Endothelial cell of umbilical vein (primary cell): ENCODE data around the gene STYX. TPM values are rescaled to one million over a fixed set of nuclear protein-coding genes. Genes with fewer than 3 reads are reported as not detected.

ENCODE experiments used
- BruUV-seq: library from RNA; stranded (reverse); fragments of 400-500 nt; replicated peaks from 2 replicates; lab custom pipeline; 2021; lab: Mats Ljungman, UMichigan
- CTCF ChIA-PET: fragments of 300-600, 350-600 bp; sonication (Branson Sonifier 250); formaldehyde crosslinking; loops from one replicate; lab custom pipeline; 2021; ENCODE audit warnings: antibody characterized with exemption, inconsistent platforms; lab: Charles Lee
- POLR2A ChIA-PET: fragments of 300-600, 350-600 bp; sonication (Branson Sonifier 250); formaldehyde crosslinking; loops from one replicate; lab custom pipeline; 2021; ENCODE audit warnings: antibody characterized with exemption, inconsistent platforms; lab: Charles Lee
- DNase-seq: peaks from one replicate; pipeline ENCODE4 v3.0.0-alpha.2; 2011; ENCODE audit warnings: low read depth, low spot score
- FAIRE-seq: peaks from 2 replicates; lab custom pipeline; 2011; peaks lifted over from hg19 to GRCh38; lab: Jason Lieb, UNC
- H2AFZ ChIP-seq: 2 replicates; pipeline ENCODE4 v1.6.0; 2012; ENCODE audit warnings: low read depth, low read length, control low read depth, inconsistent platforms
- H3K27ac ChIP-seq: 2 replicates; pipeline ENCODE4 v1.5.1; 2011; ENCODE audit warnings: low read depth, mild to moderate bottlenecking, control low read depth, low read length, moderate library complexity; ENCODE audit not compliant: insufficient read depth
- H3K27me3 ChIP-seq, 2 experiments: 2 replicates each; pipeline versions ENCODE4 v1.6.0 to v1.6.1; 2011; ENCODE audit warnings: low read length in 2 of 2, mixed read lengths in 1 of 2; ENCODE audit not compliant: control insufficient read depth in 2 of 2, insufficient read depth in 2 of 2
- H3K36me3 ChIP-seq, 2 experiments: 2 replicates in 1 of 2; 3 replicates in 1 of 2; pipeline ENCODE4 v1.5.1; 2011; ENCODE audit warnings: low read length in 2 of 2, mild to moderate bottlenecking in 1 of 2, moderate library complexity in 1 of 2; ENCODE audit not compliant: control insufficient read depth in 2 of 2, insufficient read depth in 2 of 2; ENCODE audit errors: extremely low read depth in 1 of 2
- H3K4me1 ChIP-seq: 3 replicates; pipeline ENCODE4 v1.5.1; 2011; ENCODE audit warnings: mild to moderate bottlenecking, low read length; ENCODE audit not compliant: control insufficient read depth, insufficient read depth; ENCODE audit errors: extremely low read depth
- H3K4me2 ChIP-seq: 2 replicates; pipeline ENCODE4 v1.6.1; 2011; ENCODE audit warnings: low read length, control low read depth, mixed read lengths; ENCODE audit not compliant: insufficient read depth
- H3K4me3 ChIP-seq, 3 experiments: fragments of 200-600 bp in 1 of 3; sonication (generic), shearing (Covaris generic) in 1 of 3; replicated peaks in 1 of 3; 2 replicates each; pipeline ENCODE4 v1.5.1; 2011 to 2016; ENCODE audit warnings: control low read depth in 3 of 3, low read length in 3 of 3, mild to moderate bottlenecking in 2 of 3, inconsistent platforms in 1 of 3, low read depth in 1 of 3, moderate library complexity in 1 of 3; ENCODE audit not compliant: insufficient read depth in 1 of 3
- H3K79me2 ChIP-seq: 2 replicates; pipeline ENCODE4 v1.6.0; 2012; ENCODE audit warnings: low read length, inconsistent platforms; ENCODE audit not compliant: control insufficient read depth, insufficient read depth
- H3K9ac ChIP-seq: replicated peaks from 2 replicates; pipeline ENCODE3; 2011; ENCODE audit warnings: low read length, control low read depth; ENCODE audit not compliant: insufficient read depth; ENCODE audit errors: extremely low read depth
- H3K9me1 ChIP-seq: replicated peaks from 3 replicates; pipeline ENCODE4 v1.6.0; 2011; ENCODE audit warnings: mild to moderate bottlenecking, low read length; ENCODE audit not compliant: control insufficient read depth, insufficient read depth; ENCODE audit errors: extremely low read depth
- H3K9me3 ChIP-seq: replicated peaks from 2 replicates; pipeline ENCODE4 v1.5.1; 2012; ENCODE audit warnings: low read length, inconsistent platforms; ENCODE audit not compliant: control insufficient read depth, insufficient read depth
- H4K20me1 ChIP-seq: replicated peaks from 2 replicates; pipeline ENCODE3; 2011; ENCODE audit warnings: mild to moderate bottlenecking, low read length; ENCODE audit not compliant: control insufficient read depth, insufficient read depth; ENCODE audit errors: extremely low read depth
- EZH2 ChIP-seq: IDR thresholded peaks from 2 replicates; pipeline ENCODE4 v1.6.1; 2012; ENCODE audit warnings: borderline replicate concordance, low read depth, mild to moderate bottlenecking, moderate library complexity, low read length, inconsistent platforms; ENCODE audit not compliant: severe bottlenecking
- GATA2 ChIP-seq: IDR thresholded peaks from 2 replicates; pipeline ENCODE4 v1.7.0; 2011; ENCODE audit warnings: low read depth, mild to moderate bottlenecking, moderate library complexity, mixed read lengths, low read length; ENCODE audit not compliant: insufficient read length, insufficient read depth
- POLR2A ChIP-seq: IDR thresholded peaks from 2 replicates; pipeline ENCODE4 v1.6.1; 2012; ENCODE audit warnings: low read depth, mild to moderate bottlenecking, control low read depth, low read length
- POLR2AphosphoS5 ChIP-seq: IDR thresholded peaks from 2 replicates; pipeline ENCODE4 v1.6.1; 2012; ENCODE audit warnings: low read depth, mild to moderate bottlenecking, control low read depth, low read length, moderate library complexity; ENCODE audit not compliant: insufficient read depth
- dilution Hi-C: fragments of 300-500 bp; cut with MboI; formaldehyde crosslinking; loops from one replicate; pipeline ENCODE4 v1.15.0; 2019; ENCODE audit warnings: low sequenced_read_pairs; ENCODE audit not compliant: extremely low pct_ligation_motif_present
- intact Hi-C: fragments of 100-400 bp; cut with micrococcal nuclease; formaldehyde crosslinking; loops from one replicate; pipeline ENCODE4 v1.10.0; 2022
- polyA plus RNA-seq, 4 experiments: library from polyadenylated mRNA; depleted of rRNA in 3 of 4; stranded (reverse) in 3 of 4; unstranded in 1 of 4; fragments of >200 nt; gene quantifications; 2 replicates each; pipeline versions ENCODE4 v1.2.1 to v1.2.3, GENCODE V29; 2011 to 2012; ENCODE audit warnings: missing spikeins in 1 of 4
- total RNA-seq: library from RNA; stranded (reverse); gene quantifications from 2 replicates; pipeline ENCODE4 v1.2.3, GENCODE V29; 2021

Gene STYX
- total and polyA plus RNA-seq, 2 donors (not counting 3 experiments of a cell fraction or from before 2014, with no cell fraction given): 6.2 to 21.3 TPM

- H3K4me1 ChIP-seq: no peaks in the 10 kb centered on the region
- no peak overlapping the region for H3K27ac ChIP-seq
- no peaks in the 10 kb centered on the region for H3K9me1 ChIP-seq
- BruUV-seq: no TSS peak
- no peaks in the 10 kb centered on the region for H3K79me2 ChIP-seq
- ChIA-PET CTCF (no interaction called here), POLR2A (interaction anchor here (0.7 kb wide), 1 partner anchor 18 kb away, joined by 4 read pairs; no protein-coding TSS in a partner anchor)
- H3K9ac ChIP-seq: no peak overlapping the region
- H3K36me3 ChIP-seq: no peaks in the 10 kb centered on the region
- H3K4me3 ChIP-seq: no peak overlapping the region
- H3K4me2 ChIP-seq: no peak overlapping the region
- intact Hi-C loops: no loop called here
- no peaks in the 10 kb centered on the region for H4K20me1 ChIP-seq
- no peak for FAIRE-seq
- TF ChIP-seq POLR2A (no peak), POLR2AphosphoS5 (no peak), GATA2 (no peak), EZH2 (no peak)
- no peak for DNase-seq
- dilution Hi-C loops: no loop called here
- H3K9me3 ChIP-seq: no peaks in the 10 kb centered on the region
- no peaks in the 10 kb centered on the region for H3K27me3 ChIP-seq
- no peak overlapping the region for H2AFZ ChIP-seq
Measured at GRCh38 chr14:52806115-52806514, 76.1 kb downstream of the STYX start.

GRCh38 chr14:52808101-52808500 lies 78.1 kb downstream of the STYX start:
- no peaks in the 10 kb centered on the region for H3K9me3 ChIP-seq
- no peak for TF ChIP-seq EZH2
- no peak for TF ChIP-seq GATA2
- TF ChIP-seq POLR2AphosphoS5: no peak
- H3K9ac ChIP-seq: no peak overlapping the region
- ChIA-PET CTCF (interaction anchor here (0.5 kb wide), 1 partner anchor 17 kb away, joined by 3 read pairs; no protein-coding TSS in a partner anchor), POLR2A (no interaction called here)
- no peaks in the 10 kb centered on the region for H3K4me1 ChIP-seq
- H4K20me1 ChIP-seq: no peaks in the 10 kb centered on the region
- H3K4me2 ChIP-seq: no peak overlapping the region
- no peaks in the 10 kb centered on the region for H3K36me3 ChIP-seq
- dilution Hi-C loops: no loop called here
- no peak overlapping the region for H2AFZ ChIP-seq
- BruUV-seq: no TSS peak
- intact Hi-C loops: no loop called here
- H3K27ac ChIP-seq: no peak overlapping the region
- no peaks in the 10 kb centered on the region for H3K9me1 ChIP-seq
- no peaks in the 10 kb centered on the region for H3K27me3 ChIP-seq
- no peaks in the 10 kb centered on the region for H3K79me2 ChIP-seq
- H3K4me3 ChIP-seq: no peak overlapping the region
- FAIRE-seq (no peak), DNase-seq (no peak)
